GM21619 (cell line): ENCODE results near the gene PODNL1.
"Not testable (repeated sequence)": the region's sequence is repeated elsewhere in the genome, so short reads cannot be mapped to it uniquely, and the experiment has no call there.

Source experiments
- ATAC-seq: cut with Tn5 transposase; IDR thresholded peaks from one replicate; pipeline ENCODE4 v1.9.1; 2021; ENCODE audit not compliant: unreplicated experiment

The PODNL1 gene

GRCh38 chr19:13973479-13973878, 35.3 kb upstream of the PODNL1 start:
- ATAC-seq = not testable (repeated sequence)

GRCh38 chr19:13972368-13973155, 34.3 kb upstream of the PODNL1 start:
- no peak for ATAC-seq

GRCh38 chr19:13971868-13972267, 33.7 kb upstream of the PODNL1 start:
- ATAC-seq = not testable (repeated sequence)

GRCh38 chr19:13969897-13970296, 31.7 kb upstream of the PODNL1 start:
- no peak for ATAC-seq

GRCh38 chr19:13968999-13969398, 30.8 kb upstream of the PODNL1 start:
- no peak for ATAC-seq

GRCh38 chr19:13968383-13968935, 30.2 kb upstream of the PODNL1 start:
- no peak for ATAC-seq

- ATAC-seq = not testable (repeated sequence)
Measured at GRCh38 chr19:13967206-13967605, 29.0 kb upstream of the PODNL1 start.

GRCh38 chr19:13966684-13967128, 28.5 kb upstream of the PODNL1 start:
- no peak for ATAC-seq

GRCh38 chr19:13965926-13966683, 27.9 kb upstream of the PODNL1 start:
- ATAC-seq = no peak

GRCh38 chr19:13965377-13965896, 27.2 kb upstream of the PODNL1 start:
- ATAC-seq = no peak

- no peak for ATAC-seq
Measured at GRCh38 chr19:13964776-13965175, 26.6 kb upstream of the PODNL1 start.

GRCh38 chr19:13963603-13964105, 25.4 kb upstream of the PODNL1 start:
- no peak for ATAC-seq

GRCh38 chr19:13962699-13963602, 24.7 kb upstream of the PODNL1 start:
- no peak for ATAC-seq

- ATAC-seq = no peak
Measured at GRCh38 chr19:13961826-13962698, 23.8 kb upstream of the PODNL1 start.

GRCh38 chr19:13960863-13961784, 22.9 kb upstream of the PODNL1 start:
- no peak for ATAC-seq

- no peak for ATAC-seq
Measured at GRCh38 chr19:13959962-13960862, 22.0 kb upstream of the PODNL1 start.
